Caco-2 (cell line): ENCODE measurements around the gene BAHD1. TPM values are rescaled to one million over a fixed set of nuclear protein-coding genes. Genes with fewer than 3 reads are reported as not detected.

Experiments used
- BruUV-seq: library from RNA; stranded (reverse); fragments of 400-500 nt; replicated peaks from 2 replicates; lab custom pipeline; 2021; lab: Mats Ljungman, UMichigan
- CTCF ChIA-PET: fragments of 300-600 bp; sonication (Branson Sonifier 250); formaldehyde crosslinking; loops from one replicate; lab custom pipeline; 2022; ENCODE audit warnings: antibody characterized with exemption; lab: Charles Lee
- POLR2A ChIA-PET: fragments of 300-600 bp; sonication (Branson Sonifier 250); formaldehyde crosslinking; loops from one replicate; lab custom pipeline; 2022; ENCODE audit warnings: antibody characterized with exemption; lab: Charles Lee
- DNase-seq, 2 experiments: peaks; one replicate each; pipeline versions ENCODE4 v3.0.0 to v3.0.0-alpha.2; 2020 to 2022
- H3K27me3 ChIP-seq: replicated peaks from 2 replicates; pipeline ENCODE4 v1.6.0; 2011; ENCODE audit warnings: low read length; ENCODE audit not compliant: control insufficient read depth, insufficient read depth
- H3K36me3 ChIP-seq: 2 replicates; pipeline ENCODE4 v1.5.1; 2011; ENCODE audit warnings: low read length; ENCODE audit not compliant: control insufficient read depth, insufficient read depth
- H3K4me1 ChIP-seq: fragments of 250-450 bp; sonication (Bioruptor Pico); 2 replicates; pipeline ENCODE4 v1.5.1; 2020; ENCODE audit warnings: mild to moderate bottlenecking
- H3K4me3 ChIP-seq: 2 replicates; pipeline ENCODE4 v1.5.1; 2011; ENCODE audit warnings: low read depth, mild to moderate bottlenecking, control low read depth, low read length
- H3K9me3 ChIP-seq: fragments of 250-450 bp; sonication (Bioruptor Pico); 2 replicates; pipeline ENCODE4 v1.5.1; 2020; ENCODE audit warnings: mild to moderate bottlenecking, moderate library complexity
- H3K27ac Mint-ChIP-seq: one replicate; pipeline ENCODE4 v1.8.0; 2022; ENCODE audit warnings: mixed read lengths; ENCODE audit not compliant: unreplicated experiment
- H3K27me3 Mint-ChIP-seq: one replicate; pipeline ENCODE4 v1.8.0; 2022; ENCODE audit warnings: mixed read lengths; ENCODE audit not compliant: insufficient read depth, unreplicated experiment
- H3K36me3 Mint-ChIP-seq: one replicate; pipeline ENCODE4 v1.8.0; 2022; ENCODE audit warnings: mild to moderate bottlenecking, mixed read lengths; ENCODE audit not compliant: insufficient read depth, unreplicated experiment
- H3K4me1 Mint-ChIP-seq: one replicate; pipeline ENCODE4 v1.8.0; 2022; ENCODE audit warnings: low read depth, mixed read lengths; ENCODE audit not compliant: unreplicated experiment
- H3K4me3 Mint-ChIP-seq: one replicate; pipeline ENCODE4 v1.8.0; 2022; ENCODE audit warnings: mild to moderate bottlenecking, moderate library complexity, mixed read lengths; ENCODE audit not compliant: unreplicated experiment
- H3K9me3 Mint-ChIP-seq: one replicate; pipeline ENCODE4 v1.8.0; 2022; ENCODE audit warnings: mixed read lengths; ENCODE audit not compliant: unreplicated experiment
- intact Hi-C: fragments of 100-400 bp; cut with micrococcal nuclease; formaldehyde crosslinking; loops from one replicate; pipeline ENCODE4 v1.10.0; 2022; ENCODE audit not compliant: unreplicated experiment
- total RNA-seq: library from RNA; stranded (reverse); gene quantifications from 2 replicates; pipeline ENCODE4 v1.2.3, GENCODE V29; 2022
- TF ChIP-seq, protein P1 (sequence below), 2 experiments: fragments of 200-600 bp in 1 of 2; IDR thresholded peaks; 1 replicate in 1 of 2; 2 replicates in 1 of 2; pipeline versions ENCODE4 v1.5.1 to v1.8.0; 2011 to 2022; ENCODE audit warnings: antibody characterized with exemption in 1 of 2, control low read depth in 1 of 2, inconsistent platforms in 1 of 2, low read depth in 1 of 2, low read length in 1 of 2, mild to moderate bottlenecking in 1 of 2, moderate library complexity in 1 of 2; ENCODE audit not compliant: insufficient read depth in 1 of 2, severe bottlenecking in 1 of 2, unreplicated experiment in 1 of 2

The BAHD1 gene
- total RNA-seq, 1 experiment from 2014 or later, result 28.1 TPM

DNA sequence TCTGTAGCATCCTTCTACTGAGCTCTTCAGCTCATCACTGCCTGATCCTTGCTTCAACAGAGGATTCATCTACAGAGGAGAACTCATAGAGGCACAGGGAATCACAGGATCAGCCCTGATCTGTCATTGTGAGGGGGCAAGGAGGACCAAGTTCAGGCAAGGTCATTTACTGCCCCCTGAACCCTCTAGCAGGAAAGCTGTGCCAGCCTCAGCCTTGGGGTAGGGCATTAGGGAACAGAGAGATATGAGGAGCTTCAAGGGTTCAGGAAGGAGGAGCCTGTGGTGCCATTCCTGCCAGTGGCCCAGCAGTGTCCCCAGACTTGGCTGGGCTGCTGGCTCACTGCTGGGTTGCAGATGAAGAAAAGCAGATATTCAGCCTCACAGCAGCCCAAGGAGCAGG, 38.3 kb downstream of the BAHD1 start:
- no TSS peak for BruUV-seq
- DNase-seq, result no peak
- CTCF ChIA-PET, result no interaction called here
- intact Hi-C loops, result no loop called here
- Mint-ChIP-seq H3K4me1 (no peaks in the 10 kb centered on the region), H3K36me3 (no peaks in the 10 kb centered on the region), H3K9me3 (no peaks in the 10 kb centered on the region), H3K27ac (no peak overlapping the region), H3K4me3 (no peak overlapping the region), H3K27me3 (peaks cover 4% of the 10 kb centered on the region)
- POLR2A ChIA-PET, result no interaction called here
- H3K27me3 ChIP-seq, result no peaks in the 10 kb centered on the region
- no peaks in the 10 kb centered on the region for H3K4me1 ChIP-seq
- TF ChIP-seq, protein P1, sequence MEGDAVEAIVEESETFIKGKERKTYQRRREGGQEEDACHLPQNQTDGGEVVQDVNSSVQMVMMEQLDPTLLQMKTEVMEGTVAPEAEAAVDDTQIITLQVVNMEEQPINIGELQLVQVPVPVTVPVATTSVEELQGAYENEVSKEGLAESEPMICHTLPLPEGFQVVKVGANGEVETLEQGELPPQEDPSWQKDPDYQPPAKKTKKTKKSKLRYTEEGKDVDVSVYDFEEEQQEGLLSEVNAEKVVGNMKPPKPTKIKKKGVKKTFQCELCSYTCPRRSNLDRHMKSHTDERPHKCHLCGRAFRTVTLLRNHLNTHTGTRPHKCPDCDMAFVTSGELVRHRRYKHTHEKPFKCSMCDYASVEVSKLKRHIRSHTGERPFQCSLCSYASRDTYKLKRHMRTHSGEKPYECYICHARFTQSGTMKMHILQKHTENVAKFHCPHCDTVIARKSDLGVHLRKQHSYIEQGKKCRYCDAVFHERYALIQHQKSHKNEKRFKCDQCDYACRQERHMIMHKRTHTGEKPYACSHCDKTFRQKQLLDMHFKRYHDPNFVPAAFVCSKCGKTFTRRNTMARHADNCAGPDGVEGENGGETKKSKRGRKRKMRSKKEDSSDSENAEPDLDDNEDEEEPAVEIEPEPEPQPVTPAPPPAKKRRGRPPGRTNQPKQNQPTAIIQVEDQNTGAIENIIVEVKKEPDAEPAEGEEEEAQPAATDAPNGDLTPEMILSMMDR (IDR thresholded peaks at IDR 0.05; ENCODE audit: insufficient read depth in 1 of 2, low read depth in 1 of 2, low read length in 1 of 2, severe bottlenecking in 1 of 2, unreplicated experiment in 1 of 2), result no peak
- H3K9me3 ChIP-seq, result no peaks in the 10 kb centered on the region
- no peaks in the 10 kb centered on the region for H3K36me3 ChIP-seq
- no peak overlapping the region for H3K4me3 ChIP-seq

DNA sequence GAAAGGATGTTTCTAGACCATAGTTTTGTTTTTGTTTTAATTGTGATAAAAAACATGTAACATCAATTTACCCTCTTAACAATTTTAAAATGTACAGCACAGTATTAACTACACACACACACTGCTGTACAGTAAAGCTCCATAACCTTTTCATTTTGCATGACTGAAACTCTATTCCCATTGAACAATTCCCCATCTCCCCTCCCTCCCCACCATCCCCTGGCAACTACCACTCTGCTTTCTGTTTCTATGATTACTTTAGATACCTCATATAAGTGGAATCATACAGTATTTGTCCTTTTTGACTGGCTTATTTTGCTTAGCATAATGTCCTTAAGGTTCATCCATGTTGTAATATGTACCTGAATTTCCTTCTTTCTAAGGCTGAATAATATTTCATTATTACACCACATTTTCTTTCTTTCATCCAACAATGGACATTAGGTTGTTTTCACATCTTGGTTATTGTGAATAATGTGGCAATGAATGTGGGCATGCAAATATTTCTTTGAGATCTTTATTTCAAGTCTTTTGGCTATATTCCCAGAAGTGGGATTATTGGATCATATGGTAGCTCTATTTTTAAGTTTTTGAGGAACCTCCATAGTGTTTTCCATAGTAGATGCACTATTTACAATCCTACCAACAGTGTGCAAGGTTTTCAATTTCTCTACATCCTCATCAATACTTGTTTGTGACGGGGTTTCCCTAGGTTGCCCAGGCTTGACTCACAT, 40.8 kb downstream of the BAHD1 start:
- Histone ChIP-seq H3K4me3 (no peak overlapping the region), H3K36me3 (no peaks in the 10 kb centered on the region), H3K4me1 (no peaks in the 10 kb centered on the region), H3K9me3 (no peaks in the 10 kb centered on the region), H3K27me3 (no peaks in the 10 kb centered on the region)
- no peak for DNase-seq
- H3K9me3 Mint-ChIP-seq, result no peaks in the 10 kb centered on the region
- peaks cover 4% of the 10 kb centered on the region for H3K27me3 Mint-ChIP-seq
- intact Hi-C loops, result no loop called here
- H3K36me3 Mint-ChIP-seq, result no peaks in the 10 kb centered on the region
- H3K27ac Mint-ChIP-seq, result no peak overlapping the region
- TF ChIP-seq, protein P1 (IDR thresholded peaks at IDR 0.05; ENCODE audit: insufficient read depth in 1 of 2, low read depth in 1 of 2, low read length in 1 of 2, severe bottlenecking in 1 of 2, unreplicated experiment in 1 of 2), result no peak
- ChIA-PET CTCF (no interaction called here), POLR2A (no interaction called here)
- no peak overlapping the region for H3K4me3 Mint-ChIP-seq
- BruUV-seq, result no TSS peak
- no peaks in the 10 kb centered on the region for H3K4me1 Mint-ChIP-seq

DNA sequence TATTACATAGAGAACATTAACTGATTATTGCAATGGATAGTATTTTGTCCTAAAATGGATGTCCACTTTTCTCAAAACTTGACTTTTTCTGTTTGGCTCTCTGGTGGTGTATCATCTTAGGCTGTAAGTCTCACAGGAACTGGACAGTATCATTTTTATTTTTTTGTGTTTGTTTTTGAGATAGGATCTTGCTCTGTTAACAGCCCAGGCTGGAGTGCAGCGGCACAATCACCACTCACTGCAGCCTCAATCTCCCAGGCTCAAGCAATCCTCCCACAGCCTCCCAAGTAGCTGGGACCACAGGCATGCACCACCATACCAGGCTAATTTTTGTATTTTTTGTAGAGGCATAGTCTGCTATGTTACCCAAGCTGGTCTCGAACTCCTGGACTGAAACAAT, 43.2 kb downstream of the BAHD1 start:
- TF ChIP-seq, protein P1 (IDR thresholded peaks at IDR 0.05; ENCODE audit: insufficient read depth in 1 of 2, low read depth in 1 of 2, low read length in 1 of 2, severe bottlenecking in 1 of 2, unreplicated experiment in 1 of 2), result no peak
- Histone ChIP-seq H3K9me3 (no peaks in the 10 kb centered on the region), H3K4me1 (no peaks in the 10 kb centered on the region), H3K36me3 (no peaks in the 10 kb centered on the region), H3K27me3 (no peaks in the 10 kb centered on the region), H3K4me3 (no peak overlapping the region)
- H3K27me3 Mint-ChIP-seq, result peaks cover 4% of the 10 kb centered on the region
- intact Hi-C loops, result no loop called here
- H3K4me3 Mint-ChIP-seq, result no peak overlapping the region
- no peaks in the 10 kb centered on the region for H3K9me3 Mint-ChIP-seq
- no peaks in the 10 kb centered on the region for H3K36me3 Mint-ChIP-seq
- H3K4me1 Mint-ChIP-seq, result no peaks in the 10 kb centered on the region
- H3K27ac Mint-ChIP-seq, result no peak overlapping the region
- CTCF ChIA-PET, result no interaction called here
- BruUV-seq, result no TSS peak
- no peak for DNase-seq
- POLR2A ChIA-PET, result interaction anchor here (0.6 kb wide), 1 partner anchor 1836 kb away, joined by 3 read pairs; no protein-coding TSS in a partner anchor
